ENCODE results near the gene PADI3.

The PADI3 gene

GRCh38 chr1:17260264-17260663 lies 11.4 kb downstream of the PADI3 start:
- ChIA-PET POLR2A (no interaction called here), CTCF (no interaction called here)
- DNase-seq (ENCODE audit: extremely low spot score): no peak
- TF ChIP-seq SP1 (IDR thresholded peaks at IDR 0.05) (no peak), FOXK2 (IDR thresholded peaks at IDR 0.05) (no peak), NFRKB (IDR thresholded peaks at IDR 0.05) (no peak), FOXM1 (IDR thresholded peaks at IDR 0.05; ENCODE audit: borderline replicate concordance) (no peak), LEF1 (IDR thresholded peaks at IDR 0.05; ENCODE audit: borderline replicate concordance) (no peak)

- no peak for DNase-seq (ENCODE audit: extremely low spot score)
- ChIA-PET CTCF (no interaction called here), POLR2A (no interaction called here)
- TF ChIP-seq L3MBTL2 (conservative IDR thresholded peaks at IDR 0.05) (no peak), BHLHE40 (IDR thresholded peaks at IDR 0.05; ENCODE audit: borderline replicate concordance) (no peak), SP1 (IDR thresholded peaks at IDR 0.05) (no peak), ZNF384 (IDR thresholded peaks at IDR 0.05) (no peak), ELF4 (IDR thresholded peaks at IDR 0.05) (no peak), HDGF (IDR thresholded peaks at IDR 0.05; ENCODE audit: borderline replicate concordance) (no peak), FOXK2 (IDR thresholded peaks at IDR 0.05) (no peak), TARDBP (IDR thresholded peaks at IDR 0.05) (no peak), FOXM1 (IDR thresholded peaks at IDR 0.05; ENCODE audit: borderline replicate concordance) (no peak), LEF1 (IDR thresholded peaks at IDR 0.05; ENCODE audit: borderline replicate concordance) (no peak), NFRKB (IDR thresholded peaks at IDR 0.05) (no peak), CTBP1 (IDR thresholded peaks at IDR 0.05; ENCODE audit: borderline replicate concordance) (no peak), SUZ12 (IDR thresholded peaks at IDR 0.05) (no peak), ARNT (IDR thresholded peaks at IDR 0.05) (no peak), FOXA1 (IDR thresholded peaks at IDR 0.05) (no peak)
- TF ChIP-seq, protein P1, sequence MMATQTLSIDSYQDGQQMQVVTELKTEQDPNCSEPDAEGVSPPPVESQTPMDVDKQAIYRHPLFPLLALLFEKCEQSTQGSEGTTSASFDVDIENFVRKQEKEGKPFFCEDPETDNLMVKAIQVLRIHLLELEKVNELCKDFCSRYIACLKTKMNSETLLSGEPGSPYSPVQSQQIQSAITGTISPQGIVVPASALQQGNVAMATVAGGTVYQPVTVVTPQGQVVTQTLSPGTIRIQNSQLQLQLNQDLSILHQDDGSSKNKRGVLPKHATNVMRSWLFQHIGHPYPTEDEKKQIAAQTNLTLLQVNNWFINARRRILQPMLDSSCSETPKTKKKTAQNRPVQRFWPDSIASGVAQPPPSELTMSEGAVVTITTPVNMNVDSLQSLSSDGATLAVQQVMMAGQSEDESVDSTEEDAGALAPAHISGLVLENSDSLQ (IDR thresholded peaks at IDR 0.05): no peak
Measured at GRCh38 chr1:17260738-17261137, 11.8 kb downstream of the PADI3 start.

GRCh38 chr1:17263936-17264335 lies 15.0 kb downstream of the PADI3 start:
- no peak for DNase-seq (ENCODE audit: extremely low spot score)
- CTCF ChIA-PET: no interaction called here
- POLR2A ChIA-PET: no interaction called here
- TF ChIP-seq SUZ12 (IDR thresholded peaks at IDR 0.05) (no peak), L3MBTL2 (conservative IDR thresholded peaks at IDR 0.05) (no peak), NFRKB (IDR thresholded peaks at IDR 0.05) (no peak), TARDBP (IDR thresholded peaks at IDR 0.05) (no peak), ARNT (IDR thresholded peaks at IDR 0.05) (no peak), FOXM1 (IDR thresholded peaks at IDR 0.05; ENCODE audit: borderline replicate concordance) (no peak), SP1 (IDR thresholded peaks at IDR 0.05) (no peak), CTBP1 (IDR thresholded peaks at IDR 0.05; ENCODE audit: borderline replicate concordance) (no peak), HDGF (IDR thresholded peaks at IDR 0.05; ENCODE audit: borderline replicate concordance) (no peak), ZNF384 (IDR thresholded peaks at IDR 0.05) (no peak), ELF4 (IDR thresholded peaks at IDR 0.05) (no peak), FOXA1 (IDR thresholded peaks at IDR 0.05) (no peak), BHLHE40 (IDR thresholded peaks at IDR 0.05; ENCODE audit: borderline replicate concordance) (no peak), LEF1 (IDR thresholded peaks at IDR 0.05; ENCODE audit: borderline replicate concordance) (no peak), FOXK2 (IDR thresholded peaks at IDR 0.05) (no peak)
- TF ChIP-seq, protein P1 (IDR thresholded peaks at IDR 0.05): no peak

DNA sequence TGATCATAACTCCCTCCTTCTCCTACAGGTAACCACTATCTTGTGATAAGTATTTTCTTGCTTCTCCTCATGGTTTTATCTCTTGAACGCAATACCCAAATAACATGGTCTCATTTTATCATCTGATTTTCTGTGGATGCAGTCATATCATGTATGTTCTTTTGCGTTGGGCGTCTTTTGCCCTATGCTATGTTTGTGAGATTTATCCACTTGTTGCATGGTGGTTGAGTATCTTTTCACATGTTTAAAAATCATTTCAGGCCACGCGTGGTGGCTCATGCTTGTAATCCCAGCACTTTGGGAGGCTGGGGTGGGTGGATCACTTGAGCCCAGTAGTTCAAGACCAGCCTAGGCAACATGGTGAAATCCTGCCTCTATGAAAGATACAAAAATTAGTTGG lies 15.6 kb downstream of the PADI3 start:
- ChIA-PET POLR2A (no interaction called here), CTCF (no interaction called here)
- DNase-seq (ENCODE audit: extremely low spot score): no peak
- no peak for TF ChIP-seq ELF4 (IDR thresholded peaks at IDR 0.05)

DNA sequence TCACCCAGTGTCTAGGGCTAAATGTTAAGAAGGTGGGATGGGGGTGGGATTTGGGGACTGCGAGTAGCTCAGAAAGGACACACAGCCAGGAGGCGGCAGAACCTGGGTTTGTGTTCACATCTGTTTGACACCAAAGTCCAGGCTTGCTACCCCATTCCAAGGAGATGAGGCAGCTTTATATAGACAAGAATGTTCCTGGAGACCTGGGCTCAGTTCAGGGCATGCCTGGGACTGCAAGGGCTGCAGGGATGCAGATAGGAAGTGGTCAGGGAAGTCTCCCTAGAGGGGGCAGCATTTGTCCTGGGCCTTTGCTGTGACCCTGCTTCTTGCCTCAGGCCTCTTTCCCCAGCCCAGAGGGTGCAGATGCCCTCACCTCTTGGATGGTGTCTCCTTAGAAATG lies 16.3 kb downstream of the PADI3 start:
- DNase-seq (ENCODE audit: extremely low spot score): no peak
- POLR2A ChIA-PET: no interaction called here
- TF ChIP-seq LEF1 (IDR thresholded peaks at IDR 0.05; ENCODE audit: borderline replicate concordance) (no peak), FOXM1 (IDR thresholded peaks at IDR 0.05; ENCODE audit: borderline replicate concordance) (no peak), ARNT (IDR thresholded peaks at IDR 0.05) (no peak), ZNF384 (IDR thresholded peaks at IDR 0.05) (no peak), SP1 (IDR thresholded peaks at IDR 0.05) (no peak), CTBP1 (IDR thresholded peaks at IDR 0.05; ENCODE audit: borderline replicate concordance) (no peak), TARDBP (IDR thresholded peaks at IDR 0.05) (no peak), HDGF (IDR thresholded peaks at IDR 0.05; ENCODE audit: borderline replicate concordance) (no peak)
- CTCF ChIA-PET: interaction anchor here (1.8 kb wide), 1 partner anchor 9 kb away, joined by 6 read pairs; no protein-coding TSS in a partner anchor

- POLR2A ChIA-PET: no interaction called here
- CTCF ChIA-PET: interaction anchor here (1.8 kb wide), 1 partner anchor 8 kb away, joined by 6 read pairs; no protein-coding TSS in a partner anchor
- TF ChIP-seq TARDBP (IDR thresholded peaks at IDR 0.05) (no peak), L3MBTL2 (conservative IDR thresholded peaks at IDR 0.05) (no peak), FOXK2 (IDR thresholded peaks at IDR 0.05) (no peak), SP1 (IDR thresholded peaks at IDR 0.05) (no peak), FOXM1 (IDR thresholded peaks at IDR 0.05; ENCODE audit: borderline replicate concordance) (no peak)
- TF ChIP-seq, protein P1 (IDR thresholded peaks at IDR 0.05): no peak
- DNase-seq (ENCODE audit: extremely low spot score): no peak
Measured at GRCh38 chr1:17265950-17266349, 17.1 kb downstream of the PADI3 start.

Data from HEK293T (cell line).